NCI-H2227 (cell line): Measurements from ENCODE around the gene COG4.

Source experiments
- DNase-seq: peaks from one replicate; lab custom pipeline; 2025; ENCODE audit not compliant: unreplicated experiment; lab: John Stamatoyannopoulos, UW

Gene COG4

GRCh38 chr16:70480127-70481105 lies 42.9 kb downstream of the COG4 start:
- DNase-seq, result no peak

- no peak for DNase-seq
These were observed 44.4 kb downstream of the COG4 start for GRCh38 chr16:70478912-70479341.

GRCh38 chr16:70478169-70478568 lies 45.2 kb downstream of the COG4 start:
- no peak for DNase-seq

- DNase-seq, result no peak
These were observed 46.9 kb downstream of the COG4 start for GRCh38 chr16:70476272-70477020.

GRCh38 chr16:70475054-70475871 lies 48.1 kb downstream of the COG4 start:
- no peak for DNase-seq

GRCh38 chr16:70474320-70475053 lies 48.9 kb downstream of the COG4 start:
- DNase-seq, result no peak

- DNase-seq, result no peak
These were observed 49.7 kb downstream of the COG4 start for GRCh38 chr16:70473446-70474319.

- no peak for DNase-seq
These were observed 50.4 kb downstream of the COG4 start for GRCh38 chr16:70472786-70473433.

- DNase-seq, result peak; percentile 3
These were observed 52.4 kb downstream of the COG4 start for GRCh38 chr16:70470927-70471341.

GRCh38 chr16:70470141-70470926 lies 53.0 kb downstream of the COG4 start:
- no peak for DNase-seq

- DNase-seq, result no peak
These were observed 54.4 kb downstream of the COG4 start for GRCh38 chr16:70468776-70469525.

- DNase-seq, result no peak
These were observed 55.7 kb downstream of the COG4 start for GRCh38 chr16:70467608-70468007.

- DNase-seq, result no peak
These were observed 56.2 kb downstream of the COG4 start for GRCh38 chr16:70467113-70467512.

- no peak for DNase-seq
These were observed 56.6 kb downstream of the COG4 start for GRCh38 chr16:70466805-70467076.

GRCh38 chr16:70465999-70466804 lies 57.2 kb downstream of the COG4 start:
- no peak for DNase-seq

- DNase-seq, result no peak
These were observed 60.1 kb downstream of the COG4 start for GRCh38 chr16:70463235-70463634.

- no peak for DNase-seq
These were observed 62.6 kb downstream of the COG4 start for GRCh38 chr16:70460737-70461261.
